K562 (cell line): Measurements from ENCODE around the gene TBC1D20. TPM values are rescaled to one million over a fixed set of nuclear protein-coding genes. Genes with fewer than 3 reads are reported as not detected.

Experiments used
- ATAC-seq: fragments of 200-7000 bp; cut with Tn5 transposase; 3 replicates; pipeline ENCODE4 v1.9.1; 2020; ENCODE audit warnings: moderate library complexity
- BruUV-seq: library from RNA; stranded (reverse); fragments of 400-500 nt; replicated peaks from 2 replicates; lab custom pipeline; 2021; lab: Mats Ljungman, UMichigan
- CTCF ChIA-PET: fragments of 300-600 bp; formaldehyde crosslinking; extraction: SDS; loops from one replicate; lab custom pipeline; 2021; ENCODE audit warnings: low intra/inter-chr PET ratio; lab: Yijun Ruan, JAX
- POLR2A ChIA-PET: fragments of 300-600, 350-650 bp; sonication (Branson Sonifier 250); formaldehyde crosslinking; extraction: SDS; loops from one replicate; lab custom pipeline; 2021; ENCODE audit warnings: antibody characterized with exemption, inconsistent platforms; lab: Yijun Ruan, JAX
- DNase-seq, 4 experiments: peaks; one replicate each; pipeline versions ENCODE4 v3.0.0 to v3.0.0-alpha.2; 2011 to 2018; ENCODE audit warnings: low spot score in 3 of 4, mixed read lengths in 3 of 4; ENCODE audit errors: extremely low read depth in 1 of 4
- FAIRE-seq: peaks from 2 replicates; lab custom pipeline; 2011; peaks lifted over from hg19 to GRCh38; lab: Jason Lieb, UNC
- H2AFZ ChIP-seq: 2 replicates; pipeline ENCODE4 v1.6.0; 2011; ENCODE audit warnings: low read depth, low read length, control low read depth, inconsistent platforms
- H3K27ac ChIP-seq: fragments of 200-600 bp; 3 replicates; pipeline ENCODE4 v1.8.0; 2011; ENCODE audit warnings: low read depth, mild to moderate bottlenecking, control low read depth, inconsistent platforms, low read length, moderate library complexity, mixed read lengths; ENCODE audit errors: extremely low read depth
- H3K27me3 ChIP-seq, 2 experiments: fragments of 300-600 bp in 1 of 2; 2 replicates in 1 of 2; 3 replicates in 1 of 2; pipeline versions ENCODE4 v1.6.0 to v1.8.0; 2011; ENCODE audit warnings: inconsistent platforms in 2 of 2, low read length in 2 of 2, mild to moderate bottlenecking in 1 of 2, mixed read lengths in 1 of 2, moderate library complexity in 1 of 2; ENCODE audit not compliant: control insufficient read depth in 2 of 2, insufficient read depth in 2 of 2
- H3K36me3 ChIP-seq: fragments of 300-600 bp; 3 replicates; pipeline ENCODE4 v1.8.0; 2011; ENCODE audit warnings: mild to moderate bottlenecking, low read length, inconsistent platforms; ENCODE audit not compliant: control insufficient read depth, insufficient read depth
- H3K4me1 ChIP-seq, 2 experiments: fragments of 200-600 bp in 1 of 2; replicated peaks in 1 of 2; 2 replicates in 1 of 2; 3 replicates in 1 of 2; pipeline versions ENCODE4 v1.5.1 to v1.8.0; 2011; ENCODE audit warnings: inconsistent platforms in 2 of 2, low read length in 2 of 2, mild to moderate bottlenecking in 1 of 2, mixed read lengths in 1 of 2, moderate library complexity in 1 of 2; ENCODE audit not compliant: control insufficient read depth in 2 of 2, insufficient read depth in 2 of 2
- H3K4me2 ChIP-seq: 2 replicates; pipeline ENCODE4 v1.6.1; 2011; ENCODE audit warnings: low read length, control low read depth, inconsistent platforms, mixed read lengths; ENCODE audit not compliant: insufficient read depth
- H3K4me3 ChIP-seq: fragments of 200-600 bp; sonication (generic), shearing (Covaris generic); 2 replicates; pipeline ENCODE4 v1.5.1; 2016; ENCODE audit warnings: control low read depth, inconsistent platforms
- H3K79me2 ChIP-seq: fragments of 200-600 bp; 3 replicates; pipeline ENCODE4 v1.8.0; 2011; ENCODE audit warnings: low read length, inconsistent platforms; ENCODE audit not compliant: control insufficient read depth, insufficient read depth
- H3K9ac ChIP-seq, 2 experiments: 2 replicates each; pipeline versions ENCODE4 v1.6.0 to v1.6.1; 2011; ENCODE audit warnings: low read depth in 2 of 2, low read length in 2 of 2, control low read depth in 1 of 2, inconsistent platforms in 1 of 2, mild to moderate bottlenecking in 1 of 2, mixed read lengths in 1 of 2; ENCODE audit not compliant: insufficient read depth in 1 of 2
- H3K9me1 ChIP-seq: one replicate; pipeline ENCODE4 v1.6.0; 2011; ENCODE audit warnings: inconsistent platforms, mild to moderate bottlenecking, low read length, moderate library complexity; ENCODE audit not compliant: control insufficient read depth, insufficient read depth
- H3K9me3 ChIP-seq: replicated peaks from 2 replicates; pipeline ENCODE4 v1.5.1; 2011; ENCODE audit warnings: low read depth, low read length, inconsistent platforms; ENCODE audit not compliant: control insufficient read depth, insufficient read depth
- H4K20me1 ChIP-seq: replicated peaks from 2 replicates; pipeline ENCODE4 v1.6.1; 2011; ENCODE audit warnings: low read length, inconsistent platforms, mixed read lengths; ENCODE audit not compliant: control insufficient read depth, insufficient read depth
- GABPA ChIP-seq: fragments of 200-800 bp; sonication (Bioruptor generic); conservative IDR thresholded peaks from 2 replicates; pipeline ENCODE4 v1.6.1; 2016; ENCODE audit warnings: low read depth, missing genetic modification characterization, missing compliant biosample characterization
- JUNB ChIP-seq: fragments of 450-650 bp; formaldehyde crosslinking; conservative IDR thresholded peaks from 2 replicates; pipeline ENCODE4 v1.4.0; 2020; ENCODE audit warnings: mild to moderate bottlenecking
- POLR2G ChIP-seq: fragments of 200-400 bp; formaldehyde crosslinking; IDR thresholded peaks from 2 replicates; pipeline ENCODE4 v1.6.1; 2017; ENCODE audit warnings: low read depth, mild to moderate bottlenecking, antibody characterized with exemption, low read length, moderate library complexity
- PTTG1 ChIP-seq: fragments of 450-650 bp; IDR thresholded peaks from 2 replicates; pipeline ENCODE4 v1.6.1; 2016; ENCODE audit warnings: low read depth, mild to moderate bottlenecking, missing genetic modification characterization, missing compliant biosample characterization
- RAD51 ChIP-seq: fragments of 450-650 bp; IDR thresholded peaks from 2 replicates; pipeline ENCODE4 v1.7.1; 2016; ENCODE audit warnings: low read depth, mild to moderate bottlenecking, borderline replicate concordance
- XRCC5 ChIP-seq: fragments of 200-400 bp; formaldehyde crosslinking; IDR thresholded peaks from 2 replicates; pipeline ENCODE4 v1.6.1; 2017; ENCODE audit warnings: low read depth, mild to moderate bottlenecking, low read length
- ZNF311 ChIP-seq: fragments of 250-450 bp; sonication (Bioruptor Pico); IDR thresholded peaks from 2 replicates; pipeline ENCODE4 v1.4.0; 2020; ENCODE audit warnings: mild to moderate bottlenecking, moderate library complexity
- ZNF830 ChIP-seq: fragments of 250-450 bp; sonication (Bioruptor Pico); IDR thresholded peaks from 2 replicates; pipeline ENCODE4 v1.5.0; 2021; ENCODE audit warnings: mild to moderate bottlenecking
- WGBS: fragments of 100-300 bp; shearing (Covaris generic); methylation state at CpG from one replicate; pipeline ENCODE4 v1.1.6; 2016; ENCODE audit warnings: low coverage, mixed read lengths; ENCODE audit not compliant: insufficient coverage; ENCODE audit errors: missing lambda C conversion rate; 5-methylcytosine and 5-hydroxymethylcytosine counted together
- in situ Hi-C: fragments of 300-500 bp; cut with MboI; formaldehyde crosslinking; loops from 4 replicates; pipeline ENCODE4 v1.15.0; 2018; ENCODE audit warnings: inconsistent platforms, mixed read lengths
- intact Hi-C: fragments of 100-400 bp; cut with micrococcal nuclease; formaldehyde crosslinking; loops from 2 replicates; pipeline ENCODE4 v1.14.2; 2022
- polyA plus RNA-seq, 8 experiments: library from polyadenylated mRNA; depleted of rRNA in 4 of 8; stranded (reverse) in 5 of 8; unstranded in 3 of 8; fragments of >200 nt; fragmentation: Nextera tagmentation in 2 of 8; fragmentation: Illumina TruSeq in 1 of 8; extraction: Ambion mirVana in 2 of 8; extraction: Trizol in 1 of 8; gene quantifications; 2 replicates each; pipeline versions ENCODE4 v1.2.1 to v1.2.3, GENCODE V29; 2011 to 2014; ENCODE audit warnings: inconsistent platforms in 1 of 8, missing spikeins in 1 of 8
- total RNA-seq, 7 experiments: library from RNA; depleted of rRNA in 6 of 7; stranded (reverse); fragments of >200 nt in 6 of 7; fragmentation: Illumina TruSeq in 2 of 7; extraction: Trizol in 2 of 7; gene quantifications; 2 replicates each; pipeline versions ENCODE4 v1.2.1 to v1.2.3, GENCODE V29; 2011 to 2021; ENCODE audit warnings: low replicate concordance in 1 of 7
- TF ChIP-seq, protein P1 (sequence below): fragments of 250-450 bp; sonication (Bioruptor Pico); IDR thresholded peaks from 2 replicates; pipeline ENCODE4 v1.8.0; 2022; ENCODE audit warnings: moderate library complexity, mild to moderate bottlenecking, inconsistent platforms

The TBC1D20 gene
- total and polyA plus RNA-seq, 9 of the 15 experiments (the other 6 are each of a cell fraction or from before 2014, with no cell fraction given), result 7.0 to 25.3 (median 15.1) TPM

DNA sequence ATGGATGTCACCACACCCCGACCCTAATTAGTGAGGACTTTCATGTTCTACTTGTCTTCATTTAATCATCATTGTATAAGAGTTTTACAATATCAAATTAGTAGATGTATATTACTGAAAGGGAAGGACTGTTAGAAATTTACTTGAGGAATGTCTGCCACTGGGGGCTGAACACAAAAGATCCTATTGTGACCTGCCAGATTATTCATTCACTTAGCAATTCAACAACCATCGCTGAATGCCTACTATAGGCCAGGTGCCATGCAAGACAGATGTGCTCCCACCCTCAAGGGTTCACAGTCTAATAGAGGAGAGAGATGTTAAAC, 62.2 kb downstream of the TBC1D20 start:
- no peak for DNase-seq
- Histone ChIP-seq H3K4me1 (peaks cover 7 to 26% of the 10 kb centered on the region in 2 experiments; a peak in 4 of 5 replicates), H3K4me3 (no peak overlapping the region), H4K20me1 (no peaks in the 10 kb centered on the region), H3K27me3 (no peaks in the 10 kb centered on the region), H3K9me1 (no peaks in the 10 kb centered on the region), H2AFZ (peak overlapping the region; percentile 77; the same call in 1 of the 2 replicates), H3K9ac (no peak overlapping the region), H3K27ac (peak overlapping the region; percentile 70; the same call in 1 of the 3 replicates), H3K36me3 (peaks cover 30% of the 10 kb centered on the region; the same call in 2 of the 3 replicates), H3K9me3 (0 out of 2 replicates have a peak, but pooled peaks cover 3% of the 10 kb centered on the region), H3K4me2 (peak overlapping the region; percentile 46; the same call in 1 of the 2 replicates), H3K79me2 (no peaks in the 10 kb centered on the region)
- TF ChIP-seq XRCC5 (no peak), RAD51 (no peak), JUNB (CRISPR knock-in tag) (no peak), ZNF830 (no peak), GABPA (tag) (no peak), ZNF311 (CRISPR knock-in tag) (0 out of 2 replicates have a peak, but pooled peaks have one; percentile 55), POLR2G (0 out of 2 replicates have a peak, but pooled peaks have one; percentile 15), PTTG1 (tag) (0 out of 2 replicates have a peak, but pooled peaks have one; percentile 7)
- TF ChIP-seq, protein P1, sequence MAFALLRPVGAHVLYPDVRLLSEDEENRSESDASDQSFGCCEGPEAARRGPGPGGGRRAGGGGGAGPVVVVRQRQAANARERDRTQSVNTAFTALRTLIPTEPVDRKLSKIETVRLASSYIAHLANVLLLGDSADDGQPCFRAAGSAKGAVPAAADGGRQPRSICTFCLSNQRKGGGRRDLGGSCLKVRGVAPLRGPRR (CRISPR knock-in tag), result no peak
- ATAC-seq, result no peak
- no peak for FAIRE-seq
- intact Hi-C loops (loop anchor here (5.0 kb wide), 1 partner anchor 62 kb away; the partner anchor contains the start of gene TBC1D20), in situ Hi-C loops (no loop called here)
- 36% methylated on average over 2 of the region's 2 CpGs for WGBS
- ChIA-PET CTCF (no interaction called here), POLR2A (interaction anchor here (0.7 to 8.7 kb wide), 14 partner anchors 9 to 324 kb away, joined by 3 to 95 read pairs (median 4); partner anchors contain the start of gene TRIB3)
- BruUV-seq, result no TSS peak
